GM12878 (cell line): Measurements from ENCODE around the gene ERCC1. TPM values are rescaled to one million over a fixed set of nuclear protein-coding genes. Genes with fewer than 3 reads are reported as not detected.

Experiments used
- ATF3 ChIP-seq: IDR thresholded peaks from 2 replicates; pipeline ENCODE4 v1.6.1; 2011; ENCODE audit warnings: low read depth, mild to moderate bottlenecking, low read length, moderate library complexity, borderline replicate concordance; ENCODE audit errors: extremely low read depth
- CBFB ChIP-seq: IDR thresholded peaks from 2 replicates; pipeline ENCODE4 v1.6.1; 2016; ENCODE audit warnings: antibody characterized with exemption, low read depth
- E2F8 ChIP-seq: fragments of 450-650 bp; IDR thresholded peaks from 2 replicates; pipeline ENCODE4 v1.6.1; 2018; ENCODE audit warnings: mild to moderate bottlenecking, low read depth, moderate library complexity; ENCODE audit not compliant: partially characterized antibody
- EGR1 ChIP-seq, 2 experiments: IDR thresholded peaks; 1 replicate in 1 of 2; 2 replicates in 1 of 2; pipeline ENCODE4 v1.6.1; 2011 to 2012; ENCODE audit warnings: low read depth in 2 of 2, low read length in 2 of 2, borderline replicate concordance in 1 of 2, mild to moderate bottlenecking in 1 of 2, moderate library complexity in 1 of 2
- ELK1 ChIP-seq: IDR thresholded peaks from 2 replicates; pipeline ENCODE4 v1.6.1; 2012; ENCODE audit warnings: low read depth, low read length, improper control_type of control experiment
- KDM1A ChIP-seq: fragments of 200-600 bp; sonication (generic); IDR thresholded peaks from 2 replicates; pipeline ENCODE4 v1.6.1; 2016; ENCODE audit warnings: borderline replicate concordance
- KLF5 ChIP-seq: fragments of 450-650 bp; IDR thresholded peaks from 2 replicates; pipeline ENCODE4 v1.6.1; 2014; ENCODE audit warnings: mild to moderate bottlenecking; ENCODE audit not compliant: partially characterized antibody
- MAX ChIP-seq: IDR thresholded peaks from 2 replicates; pipeline ENCODE4 v1.6.1; 2012; ENCODE audit warnings: low read depth, low read length, improper control_type of control experiment
- MTA2 ChIP-seq: fragments of 450-650 bp; IDR thresholded peaks from 2 replicates; pipeline ENCODE4 v1.6.1; 2016; ENCODE audit warnings: low read depth, mild to moderate bottlenecking, moderate library complexity
- NFYA ChIP-seq: IDR thresholded peaks from 2 replicates; pipeline ENCODE4 v1.6.1; 2011; ENCODE audit warnings: low read depth, mild to moderate bottlenecking, low read length, improper control_type of control experiment, borderline replicate concordance
- NR2C1 ChIP-seq: fragments of 450-650 bp; IDR thresholded peaks from 2 replicates; pipeline ENCODE4 v1.6.1; 2017; ENCODE audit warnings: antibody characterized with exemption, mild to moderate bottlenecking, moderate library complexity
- PAX8 ChIP-seq: fragments of 450-650 bp; IDR thresholded peaks from 2 replicates; pipeline ENCODE4 v1.6.1; 2017; ENCODE audit warnings: mild to moderate bottlenecking, moderate library complexity
- POLR2AphosphoS2 ChIP-seq: IDR thresholded peaks from 2 replicates; pipeline ENCODE4 v1.6.1; 2011; ENCODE audit warnings: low read depth, mild to moderate bottlenecking, low read length, improper control_type of control experiment, moderate library complexity
- STAT3 ChIP-seq: IDR thresholded peaks from 2 replicates; pipeline ENCODE4 v1.6.1; 2011; ENCODE audit warnings: low read depth, low read length, improper control_type of control experiment
- TAF1 ChIP-seq: IDR thresholded peaks from 2 replicates; pipeline ENCODE4 v1.6.1; 2011; ENCODE audit warnings: mild to moderate bottlenecking, low read depth, low read length, borderline replicate concordance
- ZBTB33 ChIP-seq: fragments of 450-650 bp; IDR thresholded peaks from 2 replicates; pipeline ENCODE4 v1.6.1; 2017; ENCODE audit warnings: mild to moderate bottlenecking
- ZNF592 ChIP-seq: fragments of 450-650 bp; IDR thresholded peaks from 2 replicates; pipeline ENCODE4 v1.6.1; 2017; ENCODE audit warnings: mild to moderate bottlenecking, moderate library complexity
- ZSCAN29 ChIP-seq: fragments of 450-650 bp; IDR thresholded peaks from 2 replicates; pipeline ENCODE4 v1.6.1; 2017; ENCODE audit warnings: mild to moderate bottlenecking, moderate library complexity
- polyA plus RNA-seq, 11 experiments: library from polyadenylated mRNA; depleted of rRNA in 4 of 11; unstranded in 6 of 11; stranded (reverse) in 5 of 11; fragments of >200 nt; fragmentation: Nextera tagmentation in 4 of 11; fragmentation: Illumina TruSeq in 1 of 11; extraction: Ambion mirVana in 4 of 11; extraction: Trizol in 1 of 11; gene quantifications; 1 replicate in 1 of 11; 2 replicates in 10 of 11; pipeline versions ENCODE4 v1.2.1 to v1.2.3, GENCODE V29; 2011 to 2016; ENCODE audit warnings: inconsistent platforms in 2 of 11, missing spikeins in 2 of 11, low read depth in 1 of 11
- total RNA-seq, 4 experiments: library from RNA; depleted of rRNA in 3 of 4; stranded (reverse); fragments of >200 nt in 3 of 4; fragmentation: Illumina TruSeq in 1 of 4; extraction: Trizol in 1 of 4; gene quantifications; 2 replicates each; pipeline versions ENCODE4 v1.2.1 to v1.2.3, GENCODE V29; 2013 to 2021

The ERCC1 gene
- total and polyA plus RNA-seq, 10 of the 15 experiments (the other 5 are each of a cell fraction or from before 2014, with no cell fraction given) = 14.7 to 104 (median 61.1) TPM

- TF ChIP-seq ZNF592 (no peak), EGR1 (IDR thresholded peaks at IDR 0.05; ENCODE audit: borderline replicate concordance in 1 of 2, low read depth in 2 of 2, low read length in 2 of 2) (peak; percentile 21 to 97; a peak in 1 of 3 replicates), STAT3 (no peak), CBFB (no peak), E2F8 (peak; percentile 60), ZBTB33 (0 out of 2 replicates have a peak, but pooled peaks have one; percentile 56), ATF3 (no peak), ELK1 (0 out of 2 replicates have a peak, but pooled peaks have one; percentile 41), MTA2 (no peak), MAX (peak; percentile 71; the same call in 1 of the 2 replicates), KDM1A (no peak), PAX8 (no peak), POLR2AphosphoS2 (peak; percentile 31; the same call in 1 of the 2 replicates), TAF1 (0 out of 2 replicates have a peak, but pooled peaks have one; percentile 27), KLF5 (peak; percentile 45), ZSCAN29 (no peak), NR2C1 (no peak), NFYA (no peak)
These were observed 45.6 kb upstream of the ERCC1 start (continued) for GRCh38 chr19:45469132-45469944.
